Loucy (cell line): ENCODE results near the gene TMEM240.

Experiments
- CTCF ChIP-seq: fragments of 200-600 bp; sonication (generic); conservative IDR thresholded peaks from 2 replicates; pipeline ENCODE4 v1.5.1; 2014; ENCODE audit warnings: mild to moderate bottlenecking, antibody characterized with exemption, low read length
- EZH2phosphoT487 ChIP-seq: fragments of 200-600 bp; IDR thresholded peaks from 2 replicates; pipeline ENCODE4 v1.6.1; 2018; ENCODE audit warnings: antibody characterized with exemption, mild to moderate bottlenecking, moderate library complexity, borderline replicate concordance

- no peak for TF ChIP-seq CTCF
- no peak for TF ChIP-seq EZH2phosphoT487
Observed at GRCh38 chr1:1550087-1550486, 9.7 kb upstream of the TMEM240 start.
